Measurements from ENCODE around the gene SLC12A8.
A peak's percentile ranks its signal among the peaks of the same experiment; 100 is the strongest.

The SLC12A8 gene

GRCh38 chr3:125156456-125156855 lies 56.1 kb downstream of the SLC12A8 start:
- no peak for DNase-seq (ENCODE audit: low read depth in 1 of 2, low spot score in 1 of 2)

- DNase-seq (ENCODE audit: low read depth in 1 of 2, low spot score in 1 of 2) = no peak
Observed at GRCh38 chr3:125154800-125155269, 57.7 kb downstream of the SLC12A8 start.

GRCh38 chr3:125154110-125154509 lies 58.4 kb downstream of the SLC12A8 start:
- no peak for DNase-seq (ENCODE audit: low read depth in 1 of 2, low spot score in 1 of 2)

- DNase-seq (ENCODE audit: low read depth in 1 of 2, low spot score in 1 of 2) = no peak
Observed at GRCh38 chr3:125152951-125153350, 59.6 kb downstream of the SLC12A8 start.

GRCh38 chr3:125151916-125152315 lies 60.6 kb downstream of the SLC12A8 start:
- no peak for DNase-seq (ENCODE audit: low read depth in 1 of 2, low spot score in 1 of 2)

GRCh38 chr3:125151442-125151817 lies 61.1 kb downstream of the SLC12A8 start:
- no peak for DNase-seq (ENCODE audit: low read depth in 1 of 2, low spot score in 1 of 2)

GRCh38 chr3:125150525-125151441 lies 61.8 kb downstream of the SLC12A8 start:
- peak in 1 of 2 donors; percentile 55 for DNase-seq (ENCODE audit: low read depth in 1 of 2, low spot score in 1 of 2)

GRCh38 chr3:125149462-125149861 lies 63.1 kb downstream of the SLC12A8 start:
- DNase-seq (ENCODE audit: low read depth in 1 of 2, low spot score in 1 of 2) = no peak

GRCh38 chr3:125148836-125149235 lies 63.7 kb downstream of the SLC12A8 start:
- no peak for DNase-seq (ENCODE audit: low read depth in 1 of 2, low spot score in 1 of 2)

GRCh38 chr3:125148016-125148812 lies 64.3 kb downstream of the SLC12A8 start:
- no peak for DNase-seq (ENCODE audit: low read depth in 1 of 2, low spot score in 1 of 2)

- no peak for DNase-seq (ENCODE audit: low read depth in 1 of 2, low spot score in 1 of 2)
Observed at GRCh38 chr3:125147491-125147820, 65.1 kb downstream of the SLC12A8 start.

GRCh38 chr3:125146626-125147490 lies 65.7 kb downstream of the SLC12A8 start:
- DNase-seq (ENCODE audit: low read depth in 1 of 2, low spot score in 1 of 2) = no peak

GRCh38 chr3:125145751-125146475 lies 66.6 kb downstream of the SLC12A8 start:
- no peak for DNase-seq (ENCODE audit: low read depth in 1 of 2, low spot score in 1 of 2)

- DNase-seq (ENCODE audit: low read depth in 1 of 2, low spot score in 1 of 2) = no peak
Observed at GRCh38 chr3:125144653-125145314, 67.8 kb downstream of the SLC12A8 start.

- no peak for DNase-seq (ENCODE audit: low read depth in 1 of 2, low spot score in 1 of 2)
Observed at GRCh38 chr3:125143982-125144652, 68.4 kb downstream of the SLC12A8 start.

- no peak for DNase-seq (ENCODE audit: low read depth in 1 of 2, low spot score in 1 of 2)
Observed at GRCh38 chr3:125143538-125143937, 69.0 kb downstream of the SLC12A8 start.

- DNase-seq (ENCODE audit: low read depth in 1 of 2, low spot score in 1 of 2) = no peak
Observed at GRCh38 chr3:125142940-125143339, 69.6 kb downstream of the SLC12A8 start.

- no peak for DNase-seq (ENCODE audit: low read depth in 1 of 2, low spot score in 1 of 2)
Observed at GRCh38 chr3:125142420-125142778, 70.1 kb downstream of the SLC12A8 start.

GRCh38 chr3:125141596-125142419 lies 70.7 kb downstream of the SLC12A8 start:
- peak; percentile 26 to 36 for DNase-seq (ENCODE audit: low read depth in 1 of 2, low spot score in 1 of 2)
